ENCODE data around the gene RPL13A.

DNA sequence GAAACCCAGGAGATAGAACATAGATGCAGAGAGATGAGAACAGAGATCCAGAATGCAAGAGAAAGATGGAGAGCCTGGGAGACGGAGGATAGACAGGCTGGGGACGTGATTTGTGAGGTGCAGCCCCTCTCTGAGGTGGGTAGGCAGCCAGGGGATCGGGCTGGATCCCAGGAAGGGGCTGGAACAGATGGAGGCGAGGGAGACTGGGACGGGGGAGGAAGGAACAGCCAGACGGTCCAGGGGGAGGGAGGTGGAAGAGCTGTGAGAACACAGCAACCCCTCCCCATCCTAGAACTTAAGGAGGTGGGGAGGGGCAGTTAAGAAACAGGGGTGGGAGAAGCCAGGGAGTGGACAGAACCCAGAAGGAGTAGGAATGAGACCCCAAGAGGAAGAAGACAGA lies 49.1 kb upstream of the RPL13A start:
- TF ChIP-seq, protein P1, sequence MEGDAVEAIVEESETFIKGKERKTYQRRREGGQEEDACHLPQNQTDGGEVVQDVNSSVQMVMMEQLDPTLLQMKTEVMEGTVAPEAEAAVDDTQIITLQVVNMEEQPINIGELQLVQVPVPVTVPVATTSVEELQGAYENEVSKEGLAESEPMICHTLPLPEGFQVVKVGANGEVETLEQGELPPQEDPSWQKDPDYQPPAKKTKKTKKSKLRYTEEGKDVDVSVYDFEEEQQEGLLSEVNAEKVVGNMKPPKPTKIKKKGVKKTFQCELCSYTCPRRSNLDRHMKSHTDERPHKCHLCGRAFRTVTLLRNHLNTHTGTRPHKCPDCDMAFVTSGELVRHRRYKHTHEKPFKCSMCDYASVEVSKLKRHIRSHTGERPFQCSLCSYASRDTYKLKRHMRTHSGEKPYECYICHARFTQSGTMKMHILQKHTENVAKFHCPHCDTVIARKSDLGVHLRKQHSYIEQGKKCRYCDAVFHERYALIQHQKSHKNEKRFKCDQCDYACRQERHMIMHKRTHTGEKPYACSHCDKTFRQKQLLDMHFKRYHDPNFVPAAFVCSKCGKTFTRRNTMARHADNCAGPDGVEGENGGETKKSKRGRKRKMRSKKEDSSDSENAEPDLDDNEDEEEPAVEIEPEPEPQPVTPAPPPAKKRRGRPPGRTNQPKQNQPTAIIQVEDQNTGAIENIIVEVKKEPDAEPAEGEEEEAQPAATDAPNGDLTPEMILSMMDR (IDR thresholded peaks at IDR 0.05) = no peak
- TF ChIP-seq POLR2A (IDR thresholded peaks at IDR 0.05) (no peak), POLR2AphosphoS5 (IDR thresholded peaks at IDR 0.05) (no peak), EP300 (IDR thresholded peaks at IDR 0.05) (no peak)

All from gastroesophageal sphincter (tissue), 3 donors.